HG03457 (cell line): ENCODE results near the gene TACR2.
"Not testable (repeated sequence)": the region's sequence is repeated elsewhere in the genome, so short reads cannot be mapped to it uniquely, and the experiment has no call there.

ENCODE experiments used
- ATAC-seq: cut with Tn5 transposase; IDR thresholded peaks from one replicate; pipeline ENCODE4 v1.9.1; 2021; ENCODE audit warnings: moderate number of reproducible peaks; ENCODE audit not compliant: unreplicated experiment

TACR2 gene

DNA sequence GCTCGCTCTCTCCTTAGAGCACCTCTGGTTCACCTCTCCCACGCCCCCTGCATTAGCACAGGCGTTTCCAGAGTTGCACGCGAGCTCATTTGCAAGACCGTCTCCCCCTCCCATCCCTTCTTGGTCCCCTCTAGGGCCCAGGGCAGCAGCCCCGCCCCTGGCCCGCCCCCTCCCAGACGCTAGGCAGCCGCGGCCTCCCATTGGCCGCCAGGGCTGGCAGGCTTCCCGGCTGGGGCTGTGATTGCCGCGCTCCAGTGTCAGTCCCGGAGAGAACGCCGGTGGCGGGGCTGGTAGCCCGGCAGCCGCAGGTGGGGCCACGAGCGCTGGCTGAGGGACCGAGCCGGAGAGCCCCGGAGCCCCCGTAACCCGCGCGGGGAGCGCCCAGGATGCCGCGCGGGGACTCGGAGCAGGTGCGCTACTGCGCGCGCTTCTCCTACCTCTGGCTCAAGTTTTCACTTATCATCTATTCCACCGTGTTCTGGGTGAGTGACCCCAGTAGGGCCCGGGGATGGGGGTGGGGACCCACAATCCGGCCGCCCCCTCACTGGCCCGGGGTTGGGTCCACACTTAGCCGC lies 34.6 kb upstream of the TACR2 start, which contains the start of gene TSPAN15:
Gene TSPAN15 (plus strand): TSS at position 257 of the 575 bp plus-strand sequence. CDS start 130 bp downstream, at position 387.
- peak; percentile 66 for ATAC-seq

DNA sequence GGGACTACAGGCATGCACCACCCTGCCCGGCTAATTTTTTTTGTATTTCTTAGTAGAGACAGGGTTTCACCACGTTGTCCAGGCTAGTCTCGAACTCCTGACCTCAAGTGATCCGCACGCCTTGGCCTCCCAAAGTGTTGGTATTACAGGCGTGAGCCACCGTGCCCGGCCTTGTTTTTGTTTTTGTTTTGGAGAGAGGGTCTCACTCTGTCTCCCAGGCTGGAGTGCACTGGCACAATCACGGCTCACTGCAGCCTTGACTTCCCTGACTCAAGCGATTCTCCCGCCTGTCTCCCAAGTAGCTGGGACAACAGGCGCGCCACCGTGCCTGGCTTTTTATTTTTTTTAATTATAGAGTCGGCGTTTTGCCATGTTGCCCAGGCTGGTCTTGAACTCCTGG lies 33.7 kb upstream of the TACR2 start:
- not testable (repeated sequence) for ATAC-seq

DNA sequence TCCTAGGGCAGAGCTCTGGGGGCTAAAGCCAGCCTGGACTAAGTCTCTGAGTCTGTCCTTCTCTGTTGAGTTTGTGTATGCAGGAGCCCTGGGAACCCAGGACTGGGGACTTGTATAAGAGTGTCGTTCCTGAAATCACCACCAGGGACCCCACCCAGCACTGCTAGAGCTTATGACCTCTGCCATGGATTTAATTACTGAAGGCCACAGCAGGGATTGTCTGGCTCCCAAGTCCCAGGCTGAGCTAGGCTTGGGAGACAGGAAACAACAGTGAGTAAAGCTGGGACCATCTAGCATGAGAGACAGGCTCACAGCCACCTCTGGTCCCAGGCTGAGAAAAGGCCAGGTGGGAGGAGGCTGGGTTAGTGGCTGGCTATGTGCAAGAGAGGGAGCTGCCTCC lies 33.1 kb upstream of the TACR2 start:
- no peak for ATAC-seq

DNA sequence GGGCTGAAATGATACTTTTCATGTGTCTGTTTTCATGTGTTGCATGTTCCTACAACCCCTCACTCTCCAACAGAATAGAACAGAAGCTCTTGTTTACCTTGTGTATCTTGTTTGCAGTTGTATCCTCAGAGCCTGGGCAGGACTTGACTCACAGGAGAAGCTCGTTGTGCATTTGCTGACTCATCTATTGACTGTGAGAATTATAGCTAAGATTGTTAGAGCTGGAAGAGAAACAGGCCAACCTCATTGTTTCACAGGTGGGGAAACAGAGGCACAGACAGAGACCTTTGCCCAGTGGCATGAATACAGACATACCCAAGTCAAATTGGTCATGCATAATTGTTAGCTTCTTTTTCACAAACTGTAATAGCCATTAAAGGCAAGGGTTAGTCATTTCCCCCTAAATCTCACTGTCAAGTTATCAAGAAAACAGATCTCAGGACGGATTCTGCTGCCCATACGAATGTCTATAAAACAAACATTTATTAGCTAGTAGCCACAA lies 30.0 kb upstream of the TACR2 start:
- no peak for ATAC-seq

DNA sequence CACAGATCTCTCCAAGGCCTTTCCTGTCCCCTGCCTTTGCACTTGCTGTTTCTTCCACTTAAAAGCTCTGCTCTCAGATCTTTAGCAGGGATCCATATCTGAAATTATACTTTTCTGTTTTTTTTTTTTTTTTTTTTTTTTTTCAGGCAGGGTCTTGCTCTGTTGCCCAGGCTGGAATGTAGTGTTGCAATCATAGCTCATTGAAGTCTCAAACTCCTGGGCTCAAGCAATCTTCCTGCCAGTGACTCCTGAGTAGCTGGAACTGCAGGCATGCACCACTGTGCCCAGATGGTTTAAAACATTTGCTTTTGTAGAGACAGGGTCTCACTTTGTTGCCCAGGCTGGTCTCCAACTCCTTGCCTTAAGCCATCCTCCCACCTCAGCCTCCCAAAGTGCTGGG lies 29.5 kb upstream of the TACR2 start:
- ATAC-seq, result no peak

DNA sequence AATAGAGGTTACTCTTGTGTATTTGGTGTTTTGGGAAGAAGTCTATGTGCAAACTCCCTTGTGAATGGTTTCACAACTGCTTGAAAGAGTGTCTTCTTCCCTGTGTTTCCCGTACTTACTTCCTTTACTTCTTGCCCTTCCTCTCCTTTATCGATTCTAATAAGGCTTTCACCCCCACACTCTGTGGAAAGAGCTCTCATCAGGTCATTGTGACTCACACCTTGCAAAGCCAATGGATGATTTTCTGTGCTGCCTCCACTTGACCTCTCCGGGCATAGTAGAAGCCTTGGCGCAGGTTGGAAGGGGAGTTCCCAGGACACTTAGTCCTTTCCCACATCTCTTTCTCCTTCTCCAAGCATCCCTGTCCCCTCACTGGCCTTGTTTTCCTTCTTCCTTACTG lies 28.3 kb upstream of the TACR2 start:
- ATAC-seq, result no peak

DNA sequence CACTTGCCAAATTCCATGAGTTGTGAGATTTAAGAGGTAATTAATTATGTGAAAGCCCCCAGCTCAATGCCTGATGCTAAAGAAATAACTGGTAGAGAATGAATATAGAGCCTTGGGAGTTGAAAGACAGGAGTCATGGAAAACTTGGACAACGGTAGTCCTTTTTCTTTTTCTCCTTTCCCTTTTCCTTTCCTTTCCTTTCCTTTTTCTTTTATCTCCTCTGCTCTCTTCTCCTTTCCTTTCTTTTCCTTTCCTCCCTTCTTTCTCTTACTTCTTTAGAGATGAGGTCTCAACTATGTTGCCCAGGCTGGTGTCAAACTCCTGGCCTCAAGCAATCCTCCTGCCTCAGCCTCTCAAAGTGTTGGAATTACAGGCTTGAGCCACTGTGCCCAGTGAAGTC lies 26.6 kb upstream of the TACR2 start:
- ATAC-seq, result no peak

DNA sequence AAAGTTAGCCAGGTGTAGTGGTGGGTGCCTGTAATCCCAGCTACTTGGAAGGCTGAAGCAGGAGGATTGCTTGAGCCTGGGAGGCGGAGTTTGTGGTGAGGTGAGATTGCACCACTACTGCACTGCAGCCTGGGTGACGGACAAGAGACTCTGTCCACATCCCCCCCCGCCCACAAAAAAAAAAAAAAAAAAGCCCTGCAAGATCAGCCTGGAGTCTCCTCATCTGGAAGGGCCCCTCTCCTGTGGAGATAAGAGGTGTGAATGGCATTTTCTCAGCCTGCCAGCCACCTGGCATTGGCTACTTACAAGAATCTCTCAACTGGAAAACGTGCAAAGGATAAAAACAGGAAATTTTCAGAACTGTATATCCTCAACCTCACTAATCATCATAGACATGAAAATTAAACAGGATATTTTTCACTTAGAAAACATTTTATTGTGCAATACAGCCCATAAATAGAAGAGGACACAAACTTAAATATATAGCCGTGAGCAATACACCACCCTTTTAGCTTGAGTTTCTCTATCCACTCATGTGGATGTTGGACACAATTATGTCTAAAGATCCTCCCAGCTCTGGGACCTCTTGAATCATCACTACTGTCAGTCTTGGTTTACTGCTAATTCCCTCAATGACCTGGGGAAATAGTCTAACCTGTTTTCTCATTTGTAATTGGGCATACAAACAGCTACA lies 23.2 kb upstream of the TACR2 start:
- ATAC-seq, result no peak

DNA sequence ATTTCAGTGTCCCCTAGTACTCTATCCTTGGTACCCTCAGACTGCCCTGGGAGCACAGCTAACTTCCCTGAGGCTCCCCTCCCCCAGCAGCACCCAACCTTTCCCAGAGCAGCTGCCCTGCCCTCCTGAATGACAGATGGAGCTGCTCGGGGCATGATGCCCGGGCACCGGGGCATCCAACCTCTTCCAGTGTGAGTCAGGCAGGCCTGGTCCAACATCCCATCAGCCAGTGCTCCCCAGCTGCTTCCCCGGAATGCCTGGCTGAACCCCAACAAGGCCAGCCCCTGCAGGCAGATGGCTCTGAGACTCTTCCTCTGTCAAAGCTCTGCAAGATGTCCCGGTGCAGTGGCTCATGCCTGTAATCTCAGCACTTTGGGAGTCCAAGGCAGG lies 22.6 kb upstream of the TACR2 start:
- ATAC-seq, result no peak

DNA sequence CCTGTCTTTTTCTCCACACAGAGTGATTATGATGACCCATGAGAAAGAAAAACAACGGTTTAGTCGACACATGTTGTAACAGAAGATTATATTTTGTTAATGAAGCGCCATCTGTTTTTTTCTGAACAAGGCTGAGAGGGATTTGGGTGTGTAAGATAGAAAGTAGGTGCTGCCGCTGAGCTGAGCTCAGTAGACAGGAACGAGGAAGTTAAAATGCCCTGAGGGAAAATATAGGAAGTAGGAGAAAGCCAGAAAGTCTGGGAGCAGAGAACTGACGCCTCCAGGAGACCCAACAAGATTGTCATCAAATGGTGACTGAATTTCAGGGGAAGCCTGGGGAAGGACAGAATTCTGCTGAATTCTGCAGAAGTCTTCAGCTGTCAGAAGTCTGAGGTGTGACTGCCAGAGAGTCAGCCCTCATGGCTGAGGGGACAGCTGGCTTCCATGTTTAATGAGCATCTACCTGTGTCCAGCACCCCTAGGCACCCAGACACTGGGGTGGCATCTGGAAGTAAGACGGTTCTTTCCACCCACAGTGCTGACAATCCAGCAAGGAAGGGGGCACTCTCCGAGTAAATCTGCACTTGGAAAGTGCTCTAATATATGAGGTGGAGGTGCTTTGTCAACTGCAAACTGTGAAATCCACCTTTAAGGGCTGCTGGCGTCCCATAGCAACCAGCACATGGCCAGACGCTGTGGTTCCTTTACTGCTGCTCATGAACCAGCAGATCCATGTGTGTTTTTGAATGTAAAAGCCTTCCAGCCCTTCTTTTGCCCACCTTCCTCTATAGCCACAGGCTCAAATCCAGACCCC lies 22.0 kb upstream of the TACR2 start:
- ATAC-seq, result no peak

DNA sequence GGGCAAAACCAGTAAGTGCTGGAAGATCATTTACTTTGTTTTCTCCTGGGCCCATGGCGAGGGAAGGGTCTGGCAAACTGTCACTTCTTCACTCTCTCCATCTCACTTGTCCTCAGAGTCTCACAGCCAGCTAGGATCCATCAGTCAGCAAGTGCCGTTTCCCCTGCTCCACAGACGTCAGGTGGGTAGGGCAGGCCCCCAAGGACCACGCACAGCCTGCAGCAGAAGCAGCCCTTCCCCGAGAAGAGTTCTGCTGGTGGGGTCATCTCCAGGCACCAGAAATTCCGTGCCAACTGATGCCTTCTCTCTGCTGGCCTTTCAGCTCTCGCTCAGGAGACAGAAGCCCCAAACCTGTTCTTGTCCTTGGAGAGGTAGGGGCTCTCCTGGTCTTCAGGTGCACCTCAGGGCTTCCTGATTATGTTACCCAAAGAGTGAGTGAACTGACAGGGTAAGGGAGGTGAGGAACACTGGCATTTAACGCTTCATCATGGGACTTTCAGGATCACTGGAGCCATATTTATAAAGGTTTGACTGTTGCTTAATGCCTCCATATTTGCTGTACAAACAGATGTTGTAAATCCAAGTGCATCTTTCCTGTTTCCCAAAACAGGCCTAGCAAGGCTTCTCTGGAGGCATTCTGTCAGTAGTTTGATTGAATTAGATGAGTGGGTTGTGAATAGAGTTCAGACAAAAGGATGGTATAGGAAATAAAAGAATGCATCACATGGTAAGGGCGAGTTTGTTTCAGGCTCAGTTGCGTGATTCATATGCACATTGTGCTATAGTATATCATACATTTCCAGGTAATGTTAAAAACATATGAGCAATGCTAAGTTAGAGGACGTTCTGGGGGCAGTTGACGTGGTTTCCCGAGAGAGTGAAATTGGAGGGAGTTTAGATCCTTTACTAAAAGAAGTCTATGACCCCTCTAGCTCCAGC lies 20.9 kb upstream of the TACR2 start:
- ATAC-seq, result no peak

DNA sequence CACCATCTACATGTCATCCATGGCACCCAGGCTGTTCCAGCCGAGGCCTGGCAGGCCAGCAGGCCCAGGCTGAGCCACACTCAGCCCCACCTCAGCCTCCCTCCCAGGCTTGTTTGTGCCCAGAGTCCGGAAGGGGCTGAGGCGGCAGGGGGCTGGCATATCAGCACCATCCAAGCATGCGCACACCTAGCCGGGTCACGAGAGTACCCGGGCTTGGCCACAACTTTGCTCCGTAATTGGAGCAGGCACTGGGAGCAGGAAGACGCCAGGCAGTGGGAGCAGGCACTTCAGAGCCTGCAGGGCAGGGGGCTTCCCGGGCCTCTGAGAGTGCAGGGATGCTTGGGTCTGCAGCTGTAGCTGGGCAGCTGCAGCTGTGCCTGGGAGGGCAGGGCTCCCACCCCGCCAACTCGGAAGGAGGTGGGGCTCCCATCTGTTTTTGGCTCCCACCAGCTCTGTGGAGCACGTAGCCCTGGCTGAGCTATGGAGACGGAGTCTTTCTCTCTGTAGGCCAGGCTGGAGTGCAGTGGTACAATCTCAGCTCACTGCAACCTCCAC lies 19.3 kb upstream of the TACR2 start:
- ATAC-seq, result no peak

DNA sequence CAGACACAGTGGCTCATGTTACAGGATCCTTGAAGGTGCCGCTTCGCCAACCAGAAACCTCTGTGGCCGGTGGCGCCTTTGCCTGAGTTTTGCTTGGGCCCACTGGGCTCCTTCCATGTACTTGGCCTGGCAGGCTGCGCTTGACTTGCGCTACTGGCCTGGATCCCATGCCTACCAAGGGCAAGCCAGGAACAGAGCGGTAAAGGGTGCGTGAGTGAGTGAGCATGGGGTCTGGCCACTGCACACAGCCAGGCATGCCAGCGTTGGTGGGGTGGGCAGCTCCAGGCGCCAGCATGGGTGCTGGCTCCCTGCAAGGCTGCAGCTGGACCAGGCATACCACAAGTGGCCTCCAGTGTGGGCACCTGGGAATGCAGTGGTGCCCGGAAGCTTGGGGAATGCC lies 18.2 kb upstream of the TACR2 start:
- no peak for ATAC-seq

DNA sequence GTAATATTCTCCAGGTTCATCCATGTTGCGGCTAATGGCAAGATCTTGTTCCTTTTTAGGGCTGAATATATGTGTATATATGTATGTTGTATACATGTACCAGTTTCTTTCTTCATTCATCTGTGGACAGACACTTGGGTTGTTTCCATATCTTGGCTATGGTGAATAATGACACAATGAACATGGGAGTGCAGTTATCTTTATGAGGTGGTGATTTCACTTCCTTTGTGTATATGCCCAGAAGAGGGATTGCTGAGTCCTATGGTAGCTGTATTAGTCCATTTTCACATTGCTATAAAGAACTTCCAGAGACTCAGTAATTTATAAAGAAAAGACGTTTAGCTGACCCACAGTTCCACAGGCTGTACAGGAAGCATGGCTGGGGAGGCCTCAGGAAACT lies 17.5 kb upstream of the TACR2 start:
- no peak for ATAC-seq

DNA sequence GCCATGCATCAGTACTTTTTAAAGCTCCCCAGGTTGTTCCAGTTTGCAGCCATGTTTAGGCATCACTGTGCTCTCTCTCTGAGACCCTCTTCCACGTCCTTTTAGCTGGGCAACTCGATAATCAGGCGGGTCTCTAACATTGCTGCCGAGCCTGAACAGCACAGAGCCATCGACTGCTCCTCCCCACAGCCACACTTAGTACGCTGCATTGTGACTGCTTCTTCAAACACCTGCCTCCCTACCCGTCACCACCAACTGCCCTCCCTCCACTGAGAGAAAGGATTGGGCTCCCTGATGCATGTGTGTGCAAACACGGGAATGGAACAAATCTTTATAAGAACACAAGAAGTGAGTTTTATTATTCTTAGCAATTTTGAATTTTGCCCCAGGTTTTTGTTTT lies 11.4 kb upstream of the TACR2 start:
- no peak for ATAC-seq

DNA sequence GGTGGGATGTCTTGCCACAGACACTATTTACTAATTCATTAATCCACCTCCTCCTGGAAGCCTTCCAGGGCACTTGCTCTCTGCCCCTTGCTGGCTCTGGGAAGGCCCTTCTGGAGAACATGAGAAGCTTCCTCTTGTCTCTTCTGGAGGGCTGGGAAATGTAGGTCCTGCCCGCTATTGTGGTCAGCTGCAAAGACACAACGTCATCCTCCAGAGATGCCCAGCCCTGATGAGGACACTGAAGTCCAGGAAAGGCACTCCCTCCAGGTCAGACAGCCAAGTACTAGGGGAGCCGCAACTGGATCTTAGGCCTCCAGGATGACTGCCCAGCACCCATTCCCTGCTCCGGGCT lies 9.6 kb upstream of the TACR2 start:
- no peak for ATAC-seq

DNA sequence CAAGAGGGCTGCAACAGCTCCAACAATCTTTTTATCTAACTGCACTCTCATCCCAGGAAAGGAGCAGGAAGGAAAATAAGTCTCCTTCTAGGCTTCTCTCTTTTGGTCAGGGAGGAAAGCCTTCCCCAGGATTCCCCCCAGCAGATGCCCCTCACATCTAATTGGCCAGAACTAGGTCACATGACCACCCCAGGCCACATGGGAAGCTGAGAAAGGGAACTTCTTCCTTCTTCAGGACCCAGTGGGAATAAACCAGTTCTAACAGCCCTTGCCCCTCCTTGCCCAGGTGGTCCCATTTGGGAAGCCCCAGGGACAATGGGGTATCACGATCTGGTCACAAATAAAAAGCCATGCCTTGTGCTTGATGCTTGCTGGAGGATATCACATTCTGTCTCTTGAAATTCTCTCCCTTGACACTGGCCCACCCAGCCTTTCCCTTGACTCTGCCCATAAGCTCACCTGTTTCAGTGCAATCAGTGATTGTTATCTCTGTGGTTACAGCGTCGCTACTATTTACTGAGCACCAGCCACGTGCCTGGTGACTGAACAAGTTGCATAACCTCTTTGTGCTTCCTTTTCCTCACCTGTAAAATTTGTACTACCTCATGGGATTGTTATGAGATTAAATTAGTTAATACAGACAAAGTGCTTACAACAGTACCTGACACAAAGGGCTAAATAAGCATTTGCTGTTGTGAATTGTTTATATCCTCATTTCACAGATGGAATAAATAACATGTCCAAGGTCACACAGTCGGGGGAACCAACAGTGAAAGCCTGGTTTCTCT lies 9.0 kb upstream of the TACR2 start:
- ATAC-seq, result no peak

DNA sequence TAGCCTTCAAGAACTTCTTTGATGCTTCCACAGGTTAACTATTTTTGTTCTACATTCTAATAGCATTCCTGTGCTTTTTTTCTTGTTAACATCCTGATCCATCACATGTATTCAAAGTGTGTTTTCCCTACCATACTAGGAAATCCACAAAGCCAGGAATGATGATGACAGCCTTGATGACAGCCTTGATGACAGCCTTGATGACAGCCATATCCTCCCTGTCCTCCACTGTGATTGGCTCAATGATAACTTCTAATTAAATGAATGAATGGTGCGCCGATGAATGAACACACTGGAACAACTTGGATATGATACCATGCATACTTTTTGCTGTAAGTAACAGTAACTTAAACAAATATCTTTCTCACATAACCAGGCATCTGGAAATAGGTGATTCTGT lies 8.3 kb upstream of the TACR2 start:
- ATAC-seq, result no peak

DNA sequence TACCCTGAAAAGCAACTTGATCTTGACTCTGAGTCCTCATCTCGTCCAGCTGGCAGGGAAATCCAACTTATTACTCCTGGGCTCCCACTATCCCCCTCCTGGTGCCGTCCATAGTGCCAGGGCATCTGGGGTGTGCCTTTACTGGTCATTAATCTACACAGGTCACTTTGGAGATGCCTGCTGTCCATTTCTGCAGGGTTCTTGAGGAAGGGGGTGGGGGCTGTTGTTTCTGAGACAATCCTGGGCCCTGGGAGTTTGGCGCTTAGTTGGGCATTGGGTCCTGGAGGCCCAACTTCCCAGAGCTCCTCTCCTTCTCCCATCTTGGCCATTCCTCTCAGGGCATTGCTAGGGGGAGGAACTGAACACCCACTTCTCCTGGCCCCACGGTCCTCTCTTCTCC lies 6.0 kb upstream of the TACR2 start:
- ATAC-seq, result no peak
